Suprapubic skin (tissue), 4 donors: Measurements from ENCODE around the gene LARP7. TPM values are rescaled to one million over a fixed set of nuclear protein-coding genes. Genes with fewer than 3 reads are reported as not detected.
"Not testable (repeated sequence)": the region's sequence is repeated elsewhere in the genome, so short reads cannot be mapped to it uniquely, and the experiment has no call there.

Experiments
- DNase-seq, 2 donors: peaks; one replicate each; pipeline ENCODE4 v3.0.0-alpha.2; 2019; ENCODE audit warnings: low spot score in 2 of 2
- H3K27ac ChIP-seq: fragments of 200-600 bp; sonication (generic); one replicate; pipeline ENCODE4 v1.5.1; 2019
- H3K27me3 ChIP-seq: fragments of 200-600 bp; sonication (generic); one replicate; pipeline ENCODE4 v1.5.1; 2019
- H3K36me3 ChIP-seq: fragments of 200-600 bp; sonication (generic); one replicate; pipeline ENCODE4 v1.5.1; 2019
- H3K4me1 ChIP-seq: fragments of 200-600 bp; sonication (generic); one replicate; pipeline ENCODE4 v1.5.1; 2019
- H3K4me3 ChIP-seq: fragments of 200-600 bp; sonication (generic); one replicate; pipeline ENCODE4 v1.5.1; 2019; ENCODE audit warnings: mild to moderate bottlenecking
- H3K9me3 ChIP-seq: fragments of 200-600 bp; sonication (generic); one replicate; pipeline ENCODE4 v1.5.1; 2019
- CTCF ChIP-seq, 2 donors: fragments of 200-600 bp in 1 of 2; fragments of 450-650 bp in 1 of 2; sonication (generic) in 1 of 2; IDR thresholded peaks; one replicate each; pipeline ENCODE4 v1.5.1; 2016 to 2019; ENCODE audit warnings: antibody characterized with exemption in 2 of 2, mild to moderate bottlenecking in 1 of 2, moderate library complexity in 1 of 2
- EP300 ChIP-seq: sonication (generic); formaldehyde crosslinking; IDR thresholded peaks from one replicate; pipeline ENCODE4 v1.6.1; 2017; ENCODE audit warnings: antibody characterized with exemption
- POLR2A ChIP-seq, 2 donors: fragments of 450-650 bp; IDR thresholded peaks; one replicate each; pipeline ENCODE4 v1.6.1; 2017; ENCODE audit warnings: antibody characterized with exemption in 2 of 2, mild to moderate bottlenecking in 2 of 2, moderate library complexity in 2 of 2
- POLR2AphosphoS5 ChIP-seq, 3 donors: sonication (generic); formaldehyde crosslinking; IDR thresholded peaks; one replicate each; pipeline ENCODE4 v1.6.1; 2017; ENCODE audit warnings: antibody characterized with exemption in 3 of 3
- WGBS: methylation state at CpG from one replicate; pipeline ENCODE4 v1.1.5; 2018; 5-methylcytosine and 5-hydroxymethylcytosine counted together
- total RNA-seq, 4 donors: library from RNA; depleted of rRNA; stranded (reverse); fragments of >200 nt; gene quantifications; one replicate each; pipeline ENCODE4 v1.1.0, GENCODE V29; 2016

LARP7 gene
- total RNA-seq, 4 donors from 2014 or later = 24.2 to 33.8 (median 27.5) TPM

GRCh38 chr4:112655270-112655669 lies 18.3 kb downstream of the LARP7 start:
- Histone ChIP-seq H3K27ac (no peak overlapping the region), H3K4me3 (no peak overlapping the region), H3K36me3 (peaks cover 79% of the 10 kb centered on the region), H3K4me1 (no peaks in the 10 kb centered on the region), H3K9me3 (no peaks in the 10 kb centered on the region), H3K27me3 (no peaks in the 10 kb centered on the region)
- 88% methylated on average over 5 of the region's 5 CpGs for WGBS
- DNase-seq = no peak
- TF ChIP-seq POLR2A (IDR thresholded peaks at IDR 0.05) = no peak
- no peak for TF ChIP-seq EP300
- TF ChIP-seq CTCF (IDR thresholded peaks at IDR 0.05) = no peak
- no peak for TF ChIP-seq POLR2AphosphoS5 (IDR thresholded peaks at IDR 0.05)

- not testable (repeated sequence) for H3K4me3 ChIP-seq, DNase-seq, H3K27ac ChIP-seq, H3K27me3 ChIP-seq, H3K4me1 ChIP-seq, H3K9me3 ChIP-seq
- H3K36me3 ChIP-seq = peaks cover 71% of the 10 kb centered on the region
- 93% methylated on average over 5 of the region's 5 CpGs for WGBS
Measured at GRCh38 chr4:112656115-112656514, 19.2 kb downstream of the LARP7 start.

DNA sequence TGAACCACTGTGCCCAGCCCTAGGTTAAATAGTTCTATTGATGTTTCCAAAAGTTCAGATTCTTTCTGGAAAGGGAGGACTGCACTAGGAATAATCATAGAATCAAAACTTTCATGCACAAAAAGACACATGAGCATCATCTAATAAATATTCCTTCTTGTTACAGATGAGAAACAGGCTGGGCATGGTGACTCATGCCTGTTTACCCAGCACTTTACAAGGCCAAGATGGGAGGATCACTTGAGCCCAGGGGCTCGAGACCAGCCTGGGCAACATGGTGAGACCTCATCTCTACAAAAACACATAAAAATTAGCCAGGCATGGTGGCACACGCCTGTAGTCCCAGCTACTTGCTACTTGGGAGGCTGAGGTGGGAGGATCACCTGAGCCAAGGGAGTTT lies 27.7 kb downstream of the LARP7 start:
- H3K4me1 ChIP-seq = no peaks in the 10 kb centered on the region
- WGBS = 93% methylated on average over 2 of the region's 2 CpGs
- no peak overlapping the region for H3K27ac ChIP-seq
- no peak for TF ChIP-seq POLR2AphosphoS5 (IDR thresholded peaks at IDR 0.05)
- no peak for TF ChIP-seq POLR2A (IDR thresholded peaks at IDR 0.05)
- TF ChIP-seq CTCF (IDR thresholded peaks at IDR 0.05) = no peak
- no peak for TF ChIP-seq EP300
- H3K27me3 ChIP-seq = no peaks in the 10 kb centered on the region
- no peaks in the 10 kb centered on the region for H3K9me3 ChIP-seq
- no peak overlapping the region for H3K4me3 ChIP-seq
- no peaks in the 10 kb centered on the region for H3K36me3 ChIP-seq
- DNase-seq = no peak

DNA sequence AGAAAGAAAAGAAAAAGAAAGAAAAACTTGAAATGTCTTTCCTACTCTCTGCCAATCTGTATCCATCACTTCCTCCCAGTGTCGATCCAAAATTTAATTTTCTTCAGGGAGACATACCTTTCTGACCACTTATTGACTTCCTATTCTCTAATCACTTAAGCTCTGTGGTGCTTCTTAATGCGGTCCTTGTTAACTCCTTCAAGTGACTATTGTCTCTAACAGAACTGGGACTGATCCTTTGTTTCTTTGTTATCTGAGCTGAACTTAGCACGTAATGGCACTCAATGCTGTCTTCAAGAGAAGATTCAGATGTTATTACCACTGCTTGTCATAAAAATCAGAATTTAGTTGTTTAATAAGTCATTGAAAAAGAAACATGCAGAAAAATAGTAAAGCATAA lies 31.2 kb downstream of the LARP7 start:
- no peaks in the 10 kb centered on the region for H3K4me1 ChIP-seq
- TF ChIP-seq EP300 = no peak
- TF ChIP-seq POLR2AphosphoS5 (IDR thresholded peaks at IDR 0.05) = no peak
- no peak for TF ChIP-seq CTCF (IDR thresholded peaks at IDR 0.05)
- TF ChIP-seq POLR2A (IDR thresholded peaks at IDR 0.05) = no peak
- H3K27me3 ChIP-seq = no peaks in the 10 kb centered on the region
- no peak overlapping the region for H3K27ac ChIP-seq
- WGBS = 90% methylated on average over 3 of the region's 3 CpGs
- no peaks in the 10 kb centered on the region for H3K36me3 ChIP-seq
- no peaks in the 10 kb centered on the region for H3K9me3 ChIP-seq
- no peak overlapping the region for H3K4me3 ChIP-seq
- no peak for DNase-seq

DNA sequence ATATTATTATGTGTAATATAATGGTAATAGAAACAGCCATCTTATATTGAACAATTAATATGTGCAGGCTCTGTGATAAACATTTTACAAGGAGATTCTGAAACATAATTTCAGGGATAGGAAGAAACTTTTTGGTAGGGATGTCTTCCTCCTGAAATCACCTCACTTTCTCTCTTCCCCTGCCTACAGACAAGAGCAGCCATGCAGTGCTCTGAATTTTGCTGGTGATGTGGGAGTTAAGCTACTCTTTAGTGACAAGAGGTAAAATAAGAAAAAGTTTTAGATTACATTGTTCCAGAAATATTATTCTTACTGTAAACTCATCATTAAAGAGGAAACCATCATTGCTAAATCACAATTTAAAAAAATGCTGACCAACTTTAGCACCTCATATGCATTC lies 36.1 kb downstream of the LARP7 start:
- no peaks in the 10 kb centered on the region for H3K4me1 ChIP-seq

More for the DNA sequence above, 36.1 kb downstream of the LARP7 start:
- no peak for TF ChIP-seq CTCF (IDR thresholded peaks at IDR 0.05)
- no peak for TF ChIP-seq POLR2A (IDR thresholded peaks at IDR 0.05)
- TF ChIP-seq EP300 = no peak
- no peak for TF ChIP-seq POLR2AphosphoS5 (IDR thresholded peaks at IDR 0.05)
- no peak overlapping the region for H3K27ac ChIP-seq
- no peak for DNase-seq
- no peaks in the 10 kb centered on the region for H3K27me3 ChIP-seq
- H3K36me3 ChIP-seq = no peaks in the 10 kb centered on the region
- H3K9me3 ChIP-seq = no peaks in the 10 kb centered on the region
- H3K4me3 ChIP-seq = no peak overlapping the region
